H9 (cell line): ENCODE measurements around the gene IGF1R. TPM values are rescaled to one million over a fixed set of nuclear protein-coding genes. Genes with fewer than 3 reads are reported as not detected.

Experiments used
- DNase-seq: peaks from one replicate; pipeline ENCODE4 v3.0.0-alpha.2; 2017
- H2AFZ ChIP-seq: one replicate; pipeline ENCODE4 v1.6.1; 2013; ENCODE audit warnings: mild to moderate bottlenecking, low read length, control low read depth, moderate library complexity
- H2AK5ac ChIP-seq: 2 replicates; pipeline ENCODE4 v1.6.1; 2013; ENCODE audit warnings: low read length, control low read depth, mixed read lengths; ENCODE audit not compliant: insufficient read length
- H2BK120ac ChIP-seq: one replicate; pipeline ENCODE4 v1.6.1; 2013; ENCODE audit warnings: low read depth, mild to moderate bottlenecking, low read length, control low read depth, inconsistent platforms; ENCODE audit not compliant: poor library complexity, severe bottlenecking
- H2BK12ac ChIP-seq: 2 replicates; pipeline ENCODE4 v1.6.1; 2013; ENCODE audit warnings: low read length, control low read depth, mixed read lengths, low read depth; ENCODE audit not compliant: insufficient read length
- H2BK15ac ChIP-seq: 2 replicates; pipeline ENCODE4 v1.6.1; 2013; ENCODE audit warnings: low read depth, low read length, control low read depth
- H2BK20ac ChIP-seq: one replicate; pipeline ENCODE4 v1.6.1; 2013; ENCODE audit warnings: low read depth, mild to moderate bottlenecking, low read length, control low read depth, inconsistent platforms; ENCODE audit not compliant: poor library complexity, severe bottlenecking
- H2BK5ac ChIP-seq: 2 replicates; pipeline ENCODE4 v1.6.1; 2013; ENCODE audit warnings: low read length, control low read depth, mixed read lengths; ENCODE audit not compliant: insufficient read length
- H3K14ac ChIP-seq: 2 replicates; pipeline ENCODE4 v1.6.1; 2013; ENCODE audit warnings: low read length, control low read depth; ENCODE audit not compliant: insufficient read depth
- H3K18ac ChIP-seq: 2 replicates; pipeline ENCODE4 v1.6.1; 2013; ENCODE audit warnings: low read depth, mild to moderate bottlenecking, mixed read lengths, low read length, control low read depth; ENCODE audit not compliant: insufficient read length
- H3K23ac ChIP-seq: 2 replicates; pipeline ENCODE4 v1.6.1; 2013; ENCODE audit warnings: low read length, control low read depth, mixed read lengths, low read depth; ENCODE audit not compliant: insufficient read length
- H3K23me2 ChIP-seq: 2 replicates; pipeline ENCODE4 v1.6.1; 2013; ENCODE audit warnings: low read depth, mild to moderate bottlenecking, mixed read lengths, low read length, control low read depth; ENCODE audit not compliant: insufficient read length, poor library complexity, severe bottlenecking
- H3K27ac ChIP-seq: 2 replicates; pipeline ENCODE4 v1.5.1; 2013; ENCODE audit warnings: low read length, control low read depth, mixed read lengths, low read depth; ENCODE audit not compliant: insufficient read length
- H3K27me3 ChIP-seq: 2 replicates; pipeline ENCODE4 v1.6.1; 2013; ENCODE audit warnings: low read length, control low read depth, inconsistent platforms; ENCODE audit not compliant: insufficient read depth
- H3K4ac ChIP-seq: 2 replicates; pipeline ENCODE4 v1.6.1; 2013; ENCODE audit warnings: low read depth, mild to moderate bottlenecking, control low read depth, inconsistent platforms, low read length, moderate library complexity
- H3K4me1 ChIP-seq: 2 replicates; pipeline ENCODE4 v1.6.1; 2013; ENCODE audit warnings: low read length, control low read depth, inconsistent platforms; ENCODE audit not compliant: insufficient read depth
- H3K4me2 ChIP-seq: 2 replicates; pipeline ENCODE4 v1.6.1; 2013; ENCODE audit warnings: low read length, control low read depth, mixed read lengths; ENCODE audit not compliant: insufficient read length, insufficient read depth
- H3K56ac ChIP-seq: 2 replicates; pipeline ENCODE4 v1.6.1; 2013; ENCODE audit warnings: low read depth, mild to moderate bottlenecking, mixed read lengths, low read length, control low read depth; ENCODE audit not compliant: insufficient read length
- H3K79me1 ChIP-seq: 2 replicates; pipeline ENCODE4 v1.6.1; 2013; ENCODE audit warnings: low read depth, mild to moderate bottlenecking, moderate library complexity, low read length, control low read depth, inconsistent platforms; ENCODE audit not compliant: insufficient read depth, poor library complexity, severe bottlenecking
- H3K79me2 ChIP-seq: 2 replicates; pipeline ENCODE4 v1.6.1; 2013; ENCODE audit warnings: low read length, control low read depth, inconsistent platforms; ENCODE audit not compliant: insufficient read depth
- H3K9ac ChIP-seq: 2 replicates; pipeline ENCODE4 v1.6.1; 2013; ENCODE audit warnings: low read length, control low read depth, mixed read lengths; ENCODE audit not compliant: insufficient read length; ENCODE audit errors: extremely low read depth
- H3K9me3 ChIP-seq: one replicate; pipeline ENCODE4 v1.6.1; 2013; ENCODE audit warnings: low read depth, low read length, inconsistent platforms; ENCODE audit not compliant: control insufficient read depth
- H3T11ph ChIP-seq: one replicate; pipeline ENCODE4 v1.6.1; 2013; ENCODE audit warnings: mild to moderate bottlenecking, low read length, control low read depth, inconsistent platforms
- H4K20me1 ChIP-seq: one replicate; pipeline ENCODE4 v1.6.1; 2013; ENCODE audit not compliant: control insufficient read depth, insufficient read length, insufficient read depth
- H4K5ac ChIP-seq: 2 replicates; pipeline ENCODE4 v1.6.1; 2013; ENCODE audit warnings: low read depth, mild to moderate bottlenecking, mixed read lengths, low read length, control low read depth; ENCODE audit not compliant: insufficient read length
- H4K8ac ChIP-seq: replicated peaks from 2 replicates; pipeline ENCODE4 v1.6.1; 2013; ENCODE audit warnings: low read length, control low read depth, mixed read lengths, low read depth; ENCODE audit not compliant: insufficient read length
- H4K91ac ChIP-seq: 2 replicates; pipeline ENCODE4 v1.6.1; 2013; ENCODE audit warnings: low read depth, mild to moderate bottlenecking, moderate library complexity, mixed read lengths, low read length, control low read depth; ENCODE audit not compliant: insufficient read length
- H3K27ac Mint-ChIP-seq, 3 experiments: 2 replicates in 2 of 3; 3 replicates in 1 of 3; pipeline ENCODE4 v1.8.0; 2020 to 2021; ENCODE audit warnings: mixed read lengths in 3 of 3, mild to moderate bottlenecking in 1 of 3, moderate library complexity in 1 of 3
- H3K27me3 Mint-ChIP-seq: 2 replicates; pipeline ENCODE4 v1.8.0; 2021; ENCODE audit warnings: low read depth, mild to moderate bottlenecking, moderate library complexity, mixed read lengths
- H3K36me3 Mint-ChIP-seq, 3 experiments: 2 replicates in 2 of 3; 3 replicates in 1 of 3; pipeline ENCODE4 v1.8.0; 2020 to 2021; ENCODE audit warnings: low read depth in 3 of 3, mixed read lengths in 3 of 3; ENCODE audit not compliant: insufficient read depth in 1 of 3
- H3K4me1 Mint-ChIP-seq, 2 experiments: 2 replicates each; pipeline ENCODE4 v1.8.0; 2020; ENCODE audit warnings: mixed read lengths in 2 of 2
- H3K4me3 Mint-ChIP-seq, 2 experiments: 2 replicates in 1 of 2; 3 replicates in 1 of 2; pipeline ENCODE4 v1.8.0; 2020 to 2021; ENCODE audit warnings: mild to moderate bottlenecking in 2 of 2, mixed read lengths in 2 of 2, moderate library complexity in 1 of 2
- H3K9me3 Mint-ChIP-seq, 2 experiments: 2 replicates in 1 of 2; 3 replicates in 1 of 2; pipeline ENCODE4 v1.8.0; 2020; ENCODE audit warnings: mild to moderate bottlenecking in 2 of 2, mixed read lengths in 2 of 2, moderate library complexity in 1 of 2
- WGBS: extraction: QIAGEN DNeasy Blood & Tissue Kit; methylation state at CpG from one replicate; pipeline ENCODE4 v1.1.7; 2013; ENCODE audit warnings: missing lambda C conversion rate, low lambda C conversion rate, mixed read lengths; ENCODE audit not compliant: insufficient read length; ENCODE audit errors: extremely low coverage; 5-methylcytosine and 5-hydroxymethylcytosine counted together
- total RNA-seq: library from RNA; stranded (reverse); gene quantifications from 2 replicates; pipeline ENCODE4 v1.2.1, GENCODE V29; 2021
- TF ChIP-seq, protein P1 (sequence below): fragments of 200-600 bp; sonication (generic); conservative IDR thresholded peaks from 3 replicates; pipeline ENCODE4 v1.8.0; 2021; ENCODE audit warnings: antibody characterized with exemption, mild to moderate bottlenecking

IGF1R gene
- total RNA-seq, 1 experiment from 2014 or later: 70.0 TPM

GRCh38 chr15:98966091-98966787 is 317.9 kb downstream of the IGF1R start:
- WGBS: no CpG with 5 or more reads among the region's 5 CpGs
- Histone ChIP-seq H2AK5ac (no peak overlapping the region), H4K91ac (no peak overlapping the region), H3K9me3 (peaks cover 11% of the 10 kb centered on the region), H3K4me1 (no peaks in the 10 kb centered on the region), H2BK15ac (no peak overlapping the region), H3K79me1 (no peaks in the 10 kb centered on the region), H3T11ph (no peak overlapping the region), H4K5ac (no peak overlapping the region), H3K4me2 (no peak overlapping the region), H3K27ac (no peak overlapping the region), H3K23ac (no peak overlapping the region), H2AFZ (no peak overlapping the region), H4K20me1 (no peaks in the 10 kb centered on the region), H2BK20ac (no peak overlapping the region), H2BK5ac (no peak overlapping the region), H3K9ac (no peak overlapping the region), H3K18ac (no peak overlapping the region), H4K8ac (no peak overlapping the region), H3K56ac (no peak overlapping the region), H2BK120ac (no peak overlapping the region), H3K79me2 (no peaks in the 10 kb centered on the region), H3K23me2 (no peaks in the 10 kb centered on the region), H3K27me3 (no peaks in the 10 kb centered on the region; the same call in 1 of the 2 replicates), H3K14ac (no peak overlapping the region), H2BK12ac (no peak overlapping the region), H3K4ac (no peak overlapping the region)
- TF ChIP-seq, protein P1, sequence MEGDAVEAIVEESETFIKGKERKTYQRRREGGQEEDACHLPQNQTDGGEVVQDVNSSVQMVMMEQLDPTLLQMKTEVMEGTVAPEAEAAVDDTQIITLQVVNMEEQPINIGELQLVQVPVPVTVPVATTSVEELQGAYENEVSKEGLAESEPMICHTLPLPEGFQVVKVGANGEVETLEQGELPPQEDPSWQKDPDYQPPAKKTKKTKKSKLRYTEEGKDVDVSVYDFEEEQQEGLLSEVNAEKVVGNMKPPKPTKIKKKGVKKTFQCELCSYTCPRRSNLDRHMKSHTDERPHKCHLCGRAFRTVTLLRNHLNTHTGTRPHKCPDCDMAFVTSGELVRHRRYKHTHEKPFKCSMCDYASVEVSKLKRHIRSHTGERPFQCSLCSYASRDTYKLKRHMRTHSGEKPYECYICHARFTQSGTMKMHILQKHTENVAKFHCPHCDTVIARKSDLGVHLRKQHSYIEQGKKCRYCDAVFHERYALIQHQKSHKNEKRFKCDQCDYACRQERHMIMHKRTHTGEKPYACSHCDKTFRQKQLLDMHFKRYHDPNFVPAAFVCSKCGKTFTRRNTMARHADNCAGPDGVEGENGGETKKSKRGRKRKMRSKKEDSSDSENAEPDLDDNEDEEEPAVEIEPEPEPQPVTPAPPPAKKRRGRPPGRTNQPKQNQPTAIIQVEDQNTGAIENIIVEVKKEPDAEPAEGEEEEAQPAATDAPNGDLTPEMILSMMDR: no peak
- Mint-ChIP-seq H3K36me3 (peaks cover 21 to 22% (median 21%) of the 10 kb centered on the region in 3 experiments), H3K4me1 (no peaks in the 10 kb centered on the region; a peak in 1 of 4 replicates), H3K9me3 (peaks cover 6% of the 10 kb centered on the region in 2 experiments), H3K27me3 (no peaks in the 10 kb centered on the region; the same call in none of the 2 replicates), H3K27ac (no peak overlapping the region; a peak in 1 of 7 replicates), H3K4me3 (no peak overlapping the region)
- DNase-seq: no peak
